Stimulated activated memory B cell treated with anti-CD40 and anti-IgM and Interleukin-4, amounts not matched to agents 10 μg/mL and 1 μg/mL and 100 μg/mL, for 72 hours (primary cell): ENCODE measurements around the gene ADAM12.

Experiments used
- ATAC-seq: fragments of 150-1000 bp; cut with Tn5 transposase; 2 replicates; pipeline ENCODE4 v1.10.0; 2021
- H3K27ac Mint-ChIP-seq: one replicate; pipeline ENCODE4 v1.8.0; 2022; ENCODE audit warnings: mild to moderate bottlenecking, mixed read lengths
- H3K27me3 Mint-ChIP-seq: one replicate; pipeline ENCODE4 v1.8.0; 2022; ENCODE audit warnings: mixed read lengths
- H3K36me3 Mint-ChIP-seq: one replicate; pipeline ENCODE4 v1.8.0; 2022; ENCODE audit warnings: mixed read lengths
- H3K4me1 Mint-ChIP-seq: one replicate; pipeline ENCODE4 v1.8.0; 2022; ENCODE audit warnings: mixed read lengths
- H3K4me3 Mint-ChIP-seq: one replicate; pipeline ENCODE4 v1.8.0; 2022; ENCODE audit warnings: mild to moderate bottlenecking, moderate library complexity, mixed read lengths
- H3K9me3 Mint-ChIP-seq: one replicate; pipeline ENCODE4 v1.8.0; 2022; ENCODE audit warnings: mixed read lengths

ADAM12 gene

DNA sequence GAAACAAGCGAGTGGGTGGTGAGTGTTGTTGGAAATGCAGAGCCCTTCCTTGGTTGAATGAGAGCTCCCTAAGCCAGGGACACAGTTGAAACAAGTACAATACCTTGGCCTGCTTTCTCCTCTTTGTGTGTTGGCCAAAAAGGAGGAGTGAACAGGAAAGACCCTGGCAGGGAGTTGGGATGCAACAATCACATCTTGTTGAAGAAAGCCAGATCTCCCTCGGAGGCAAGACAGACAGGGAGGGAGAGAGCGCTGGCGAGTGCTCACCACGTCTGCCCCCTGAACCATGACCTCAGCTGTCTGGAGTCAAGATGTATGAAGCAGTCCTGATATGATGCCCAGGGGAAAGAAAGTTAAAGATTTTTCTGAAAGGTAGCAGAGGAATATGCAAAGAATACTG, 66.8 kb downstream of the ADAM12 start:
- no peaks in the 10 kb centered on the region for H3K36me3 Mint-ChIP-seq
- H3K4me1 Mint-ChIP-seq: no peaks in the 10 kb centered on the region
- no peak overlapping the region for H3K27ac Mint-ChIP-seq
- no peaks in the 10 kb centered on the region for H3K27me3 Mint-ChIP-seq
- ATAC-seq: no peak
- no peaks in the 10 kb centered on the region for H3K9me3 Mint-ChIP-seq
- H3K4me3 Mint-ChIP-seq: no peak overlapping the region

- Mint-ChIP-seq H3K4me3 (no peak overlapping the region), H3K9me3 (no peaks in the 10 kb centered on the region), H3K27me3 (no peaks in the 10 kb centered on the region), H3K27ac (no peak overlapping the region), H3K4me1 (no peaks in the 10 kb centered on the region), H3K36me3 (no peaks in the 10 kb centered on the region)
- no peak for ATAC-seq
Measured at GRCh38 chr10:126317751-126318150, 70.5 kb downstream of the ADAM12 start.

DNA sequence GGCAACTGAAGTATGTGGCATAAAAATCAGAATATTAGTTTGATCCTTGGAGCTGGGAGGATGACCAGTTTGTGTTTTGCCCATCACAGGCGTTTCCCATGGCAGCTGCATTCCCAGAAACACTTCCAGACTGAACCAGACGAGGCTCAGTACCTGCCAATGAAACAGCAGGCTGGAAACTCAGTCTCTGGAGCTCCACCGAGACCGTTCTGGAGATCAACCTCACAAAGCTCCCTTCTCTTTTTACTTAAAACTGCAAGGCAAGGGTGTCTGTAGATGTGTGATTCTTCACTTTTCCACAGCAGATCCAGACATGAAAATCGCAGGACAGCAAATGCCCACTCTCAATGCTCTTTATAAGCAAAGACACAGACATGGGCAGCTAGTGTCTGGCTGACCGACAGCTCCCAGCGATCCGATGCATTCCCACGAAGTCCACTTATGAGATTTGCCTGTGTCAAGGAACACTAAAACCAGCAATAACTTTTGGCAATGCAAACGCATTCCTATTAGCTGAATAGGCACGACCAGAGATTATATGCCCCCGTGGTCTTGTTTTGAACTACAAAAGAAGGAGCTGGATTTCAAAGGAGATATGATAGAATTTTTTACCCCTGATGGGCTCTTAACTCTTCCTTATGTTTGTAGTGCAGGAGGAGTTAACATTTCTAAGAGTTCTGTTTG, 72.6 kb downstream of the ADAM12 start:
- Mint-ChIP-seq H3K27ac (no peak overlapping the region), H3K4me3 (no peak overlapping the region), H3K27me3 (no peaks in the 10 kb centered on the region), H3K4me1 (no peaks in the 10 kb centered on the region), H3K36me3 (no peaks in the 10 kb centered on the region), H3K9me3 (no peaks in the 10 kb centered on the region)
- no peak for ATAC-seq

GRCh38 chr10:126314863-126315493, 73.3 kb downstream of the ADAM12 start:
- no peak overlapping the region for H3K27ac Mint-ChIP-seq
- no peaks in the 10 kb centered on the region for H3K4me1 Mint-ChIP-seq
- no peaks in the 10 kb centered on the region for H3K36me3 Mint-ChIP-seq
- peaks cover 6% of the 10 kb centered on the region for H3K27me3 Mint-ChIP-seq
- no peak for ATAC-seq
- H3K9me3 Mint-ChIP-seq: no peaks in the 10 kb centered on the region
- no peak overlapping the region for H3K4me3 Mint-ChIP-seq

- Mint-ChIP-seq H3K9me3 (no peaks in the 10 kb centered on the region), H3K27ac (no peak overlapping the region), H3K27me3 (peaks cover 15% of the 10 kb centered on the region), H3K4me3 (no peak overlapping the region), H3K4me1 (no peaks in the 10 kb centered on the region), H3K36me3 (no peaks in the 10 kb centered on the region)
- ATAC-seq: no peak
Measured at GRCh38 chr10:126312167-126312566, 76.1 kb downstream of the ADAM12 start.

- H3K27me3 Mint-ChIP-seq: peaks cover 15% of the 10 kb centered on the region
- no peak overlapping the region for H3K27ac Mint-ChIP-seq
Measured at GRCh38 chr10:126309228-126309883, 78.9 kb downstream of the ADAM12 start.

DNA sequence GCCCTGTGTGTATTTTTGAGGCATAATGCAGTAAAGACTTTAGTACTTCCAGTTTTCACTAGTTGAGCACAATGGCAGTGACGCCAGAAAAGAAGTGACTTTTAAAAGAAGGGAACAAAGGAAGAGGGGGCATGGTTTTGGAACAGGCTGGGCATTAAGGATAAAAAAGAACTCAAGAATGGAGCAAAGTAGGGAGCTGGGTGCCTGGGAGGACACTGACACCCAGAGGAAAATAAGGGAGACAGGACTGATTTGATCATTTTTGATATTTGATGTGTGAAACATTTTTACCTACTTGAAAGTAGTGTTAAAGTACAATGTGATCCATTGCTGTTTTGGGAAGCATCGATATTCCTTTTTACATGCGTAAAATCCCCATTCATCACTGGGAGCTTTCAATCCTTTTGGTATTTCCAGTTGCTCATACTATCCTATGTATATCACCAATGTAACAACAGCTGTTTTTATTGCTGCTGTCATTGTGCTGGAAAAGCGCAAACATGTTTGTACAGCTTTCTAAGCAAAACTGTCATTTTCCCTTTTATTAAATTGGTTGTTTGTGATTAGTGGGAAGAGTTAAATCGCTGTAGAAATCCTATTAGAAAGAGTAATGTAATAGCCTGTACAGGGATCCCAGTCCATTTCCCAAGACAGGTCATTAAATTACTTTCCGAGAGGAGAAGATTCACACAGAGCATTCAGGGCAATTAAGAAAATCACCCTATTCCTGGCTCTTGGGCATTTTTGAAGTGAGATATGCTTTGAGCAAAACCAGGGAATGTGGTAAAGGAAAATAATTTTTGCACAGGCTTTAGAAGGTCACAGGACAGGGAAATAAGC, 85.2 kb downstream of the ADAM12 start:
- no peak overlapping the region for H3K4me3 Mint-ChIP-seq
- H3K27ac Mint-ChIP-seq: no peak overlapping the region
- no peaks in the 10 kb centered on the region for H3K4me1 Mint-ChIP-seq
- H3K9me3 Mint-ChIP-seq: peaks cover 19% of the 10 kb centered on the region
- no peaks in the 10 kb centered on the region for H3K27me3 Mint-ChIP-seq
- no peaks in the 10 kb centered on the region for H3K36me3 Mint-ChIP-seq
- no peak for ATAC-seq

More at GRCh38 chr10:126309228-126309883, 78.9 kb downstream of the ADAM12 start:
- no peaks in the 10 kb centered on the region for H3K36me3 Mint-ChIP-seq
- H3K9me3 Mint-ChIP-seq: peaks cover 8% of the 10 kb centered on the region
- ATAC-seq: no peak
- H3K4me1 Mint-ChIP-seq: no peaks in the 10 kb centered on the region
- no peak overlapping the region for H3K4me3 Mint-ChIP-seq

- no peak for ATAC-seq
- Mint-ChIP-seq H3K9me3 (peaks cover 21% of the 10 kb centered on the region), H3K4me3 (no peak overlapping the region), H3K27ac (no peak overlapping the region), H3K27me3 (no peaks in the 10 kb centered on the region), H3K36me3 (no peaks in the 10 kb centered on the region), H3K4me1 (no peaks in the 10 kb centered on the region)
Measured at GRCh38 chr10:126302476-126302756, 85.9 kb downstream of the ADAM12 start.

DNA sequence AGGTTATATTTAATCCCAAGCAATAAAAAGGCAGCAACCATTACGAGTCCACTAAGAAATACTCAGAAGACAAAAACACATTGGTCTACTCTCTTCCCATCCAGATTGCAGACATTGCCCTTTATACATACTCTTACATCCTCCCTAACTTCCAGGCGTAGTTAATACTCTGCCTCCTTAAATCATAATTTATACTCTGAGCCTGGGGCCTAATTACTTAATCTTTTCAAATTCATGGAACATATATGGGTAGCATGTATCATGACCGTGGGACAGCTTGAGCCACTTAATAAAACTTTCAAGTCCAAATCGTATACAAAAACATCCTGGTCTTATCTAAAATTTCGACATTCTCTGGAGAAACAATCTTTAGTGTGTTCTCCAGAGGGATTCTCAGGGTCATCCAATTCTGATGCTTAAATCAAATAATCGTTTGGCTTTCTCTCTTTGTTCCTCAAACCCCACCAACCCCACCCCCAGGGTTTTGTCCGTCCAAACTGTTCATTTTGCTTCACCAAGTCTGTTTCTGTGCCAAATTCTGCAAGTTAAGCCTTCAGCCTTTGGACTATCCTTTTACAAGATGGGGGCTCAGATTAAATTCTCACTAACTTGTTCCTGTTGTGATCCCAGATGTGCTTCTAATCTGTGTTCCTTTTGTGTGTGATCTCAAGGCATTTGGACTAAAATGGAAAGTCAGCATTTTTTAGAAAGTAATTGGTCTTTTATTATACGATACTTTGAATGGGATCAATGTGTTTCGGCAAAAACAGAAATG, 86.4 kb downstream of the ADAM12 start:
- ATAC-seq: no peak
- H3K9me3 Mint-ChIP-seq: peaks cover 21% of the 10 kb centered on the region
- H3K4me1 Mint-ChIP-seq: no peaks in the 10 kb centered on the region
- no peak overlapping the region for H3K4me3 Mint-ChIP-seq
- H3K27ac Mint-ChIP-seq: no peak overlapping the region
- H3K36me3 Mint-ChIP-seq: no peaks in the 10 kb centered on the region
- H3K27me3 Mint-ChIP-seq: no peaks in the 10 kb centered on the region

- no peak overlapping the region for H3K4me3 Mint-ChIP-seq
- no peaks in the 10 kb centered on the region for H3K36me3 Mint-ChIP-seq
- no peak for ATAC-seq
- H3K4me1 Mint-ChIP-seq: no peaks in the 10 kb centered on the region
- H3K27ac Mint-ChIP-seq: no peak overlapping the region
- peaks cover 8% of the 10 kb centered on the region for H3K9me3 Mint-ChIP-seq
- no peaks in the 10 kb centered on the region for H3K27me3 Mint-ChIP-seq
Measured at GRCh38 chr10:126294451-126294850, 93.8 kb downstream of the ADAM12 start.

DNA sequence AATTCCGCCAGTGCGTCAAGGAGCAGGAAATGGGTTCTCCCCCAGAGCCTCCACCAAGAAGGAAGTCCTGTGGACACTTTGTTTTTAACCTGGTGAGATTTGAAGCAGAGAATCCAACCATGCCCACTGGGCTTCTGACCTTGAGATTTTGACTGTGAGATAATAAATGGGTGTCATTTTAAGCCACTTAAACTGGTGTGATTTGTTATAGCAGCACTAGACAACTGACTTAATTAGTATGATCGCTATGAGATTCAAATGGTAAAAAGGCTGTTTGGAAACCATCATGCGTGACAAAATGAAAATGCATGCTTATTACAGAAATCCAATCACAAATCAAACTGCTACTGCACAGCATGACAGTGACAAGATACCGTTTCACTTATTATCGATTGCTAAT, 98.0 kb downstream of the ADAM12 start:
- Mint-ChIP-seq H3K4me1 (no peaks in the 10 kb centered on the region), H3K27ac (no peak overlapping the region), H3K27me3 (peaks cover 16% of the 10 kb centered on the region), H3K36me3 (no peaks in the 10 kb centered on the region), H3K4me3 (no peak overlapping the region), H3K9me3 (no peaks in the 10 kb centered on the region)
- ATAC-seq: no peak

- no peaks in the 10 kb centered on the region for H3K9me3 Mint-ChIP-seq
- no peak for ATAC-seq
- no peaks in the 10 kb centered on the region for H3K36me3 Mint-ChIP-seq
- no peaks in the 10 kb centered on the region for H3K4me1 Mint-ChIP-seq
- peaks cover 16% of the 10 kb centered on the region for H3K27me3 Mint-ChIP-seq
- H3K4me3 Mint-ChIP-seq: no peak overlapping the region
- H3K27ac Mint-ChIP-seq: no peak overlapping the region
Measured at GRCh38 chr10:126288547-126289493, 99.5 kb downstream of the ADAM12 start.

DNA sequence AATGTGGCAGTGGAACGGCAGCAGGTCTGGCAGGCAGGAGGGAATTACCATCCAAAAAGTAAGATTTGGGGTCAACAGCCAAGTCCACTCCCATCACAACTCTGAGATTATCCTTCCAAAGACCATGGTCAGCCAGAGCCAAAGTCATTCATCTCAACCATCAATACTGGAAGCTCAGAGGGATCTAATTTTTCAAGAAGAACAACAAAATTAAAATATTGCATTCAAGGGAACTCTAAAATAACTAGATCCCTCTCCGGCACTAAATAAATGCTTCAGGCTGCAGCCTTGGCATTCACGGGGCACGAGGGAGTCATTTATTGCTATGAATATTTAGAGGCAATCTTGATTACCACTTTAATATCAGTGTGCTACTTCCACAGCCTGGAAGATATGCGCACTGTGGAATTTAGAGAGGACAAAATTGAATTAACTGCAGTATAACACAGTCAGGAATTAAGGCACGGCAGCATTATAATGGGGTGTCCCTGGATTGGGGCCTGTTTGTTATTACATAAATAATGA, 102.0 kb downstream of the ADAM12 start:
- H3K9me3 Mint-ChIP-seq: no peaks in the 10 kb centered on the region
- H3K4me3 Mint-ChIP-seq: no peak overlapping the region
- H3K27ac Mint-ChIP-seq: no peak overlapping the region
- no peaks in the 10 kb centered on the region for H3K4me1 Mint-ChIP-seq
- no peak for ATAC-seq
- H3K27me3 Mint-ChIP-seq: peaks cover 16% of the 10 kb centered on the region
- H3K36me3 Mint-ChIP-seq: no peaks in the 10 kb centered on the region

DNA sequence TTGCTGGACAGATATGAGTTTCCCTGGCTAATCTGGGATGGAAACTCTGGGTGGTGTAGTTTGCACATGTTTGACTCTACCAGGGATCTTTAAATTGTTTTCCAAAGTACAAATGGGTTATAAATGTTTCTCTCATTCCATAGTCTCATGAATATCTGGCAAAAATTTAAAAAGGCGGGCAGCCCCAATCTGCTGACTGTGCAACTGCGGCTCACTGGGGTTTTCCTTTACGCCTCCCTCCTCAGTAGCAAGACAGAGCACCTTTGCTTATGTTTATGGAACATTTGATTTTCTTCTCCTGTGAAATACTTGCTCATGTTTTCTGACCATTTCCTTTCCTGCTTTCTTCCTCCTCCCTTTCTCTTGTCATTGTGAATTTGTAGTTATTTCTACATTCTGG, 105.0 kb downstream of the ADAM12 start:
- Mint-ChIP-seq H3K4me3 (no peak overlapping the region), H3K27ac (no peak overlapping the region), H3K9me3 (no peaks in the 10 kb centered on the region), H3K36me3 (no peaks in the 10 kb centered on the region), H3K4me1 (no peaks in the 10 kb centered on the region), H3K27me3 (peaks cover 11% of the 10 kb centered on the region)
- no peak for ATAC-seq
